H7 (cell line): ENCODE data around the gene MYO1B. TPM values are rescaled to one million over a fixed set of nuclear protein-coding genes. Genes with fewer than 3 reads are reported as not detected.
"Not testable (repeated sequence)": the region's sequence is repeated elsewhere in the genome, so short reads cannot be mapped to it uniquely, and the experiment has no call there.

ENCODE experiments used
- DNase-seq: peaks from one replicate; pipeline ENCODE4 v3.0.0; 2012
- H3K27me3 ChIP-seq: 2 replicates; pipeline ENCODE4 v1.6.0; 2011; ENCODE audit warnings: mild to moderate bottlenecking, low read length; ENCODE audit not compliant: control insufficient read depth, insufficient read depth
- H3K36me3 ChIP-seq: replicated peaks from 2 replicates; pipeline ENCODE4 v1.5.1; 2011; ENCODE audit warnings: low read length; ENCODE audit not compliant: control insufficient read depth, insufficient read depth
- H3K4me3 ChIP-seq: 2 replicates; pipeline ENCODE4 v1.5.1; 2011; ENCODE audit warnings: low read depth, mild to moderate bottlenecking, control low read depth, low read length, moderate library complexity; ENCODE audit not compliant: insufficient read depth
- total RNA-seq: library from RNA; depleted of rRNA; stranded (reverse); fragments of >200 nt; shearing (Covaris generic); gene quantifications from 2 replicates; pipeline ENCODE4 v1.2.3, GENCODE V29; 2014

MYO1B gene
- total RNA-seq, 1 experiment from 2014 or later, result 47.4 TPM

DNA sequence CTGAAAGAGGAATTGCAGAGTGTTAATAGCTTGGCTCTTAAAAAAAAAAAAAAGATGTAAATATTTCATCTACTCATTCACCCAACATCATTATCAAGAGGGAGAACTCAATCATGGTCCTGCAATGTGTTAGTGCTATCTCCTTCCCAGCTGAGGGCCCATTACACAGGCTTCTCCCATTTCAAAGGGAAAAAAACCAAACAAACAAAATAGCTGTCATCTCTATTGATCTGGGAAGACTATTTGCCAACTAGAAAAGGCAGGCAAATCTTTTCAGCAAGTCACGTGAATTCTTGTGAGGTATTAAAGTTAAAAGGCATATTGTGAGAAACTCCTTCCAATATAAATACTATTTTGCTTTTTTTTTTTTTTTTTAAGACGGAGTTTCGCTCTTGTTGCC is 194.3 kb downstream of the MYO1B start:
- Histone ChIP-seq H3K4me3 (no peak overlapping the region), H3K27me3 (no peaks in the 10 kb centered on the region), H3K36me3 (no peaks in the 10 kb centered on the region)
- no peak for DNase-seq

DNA sequence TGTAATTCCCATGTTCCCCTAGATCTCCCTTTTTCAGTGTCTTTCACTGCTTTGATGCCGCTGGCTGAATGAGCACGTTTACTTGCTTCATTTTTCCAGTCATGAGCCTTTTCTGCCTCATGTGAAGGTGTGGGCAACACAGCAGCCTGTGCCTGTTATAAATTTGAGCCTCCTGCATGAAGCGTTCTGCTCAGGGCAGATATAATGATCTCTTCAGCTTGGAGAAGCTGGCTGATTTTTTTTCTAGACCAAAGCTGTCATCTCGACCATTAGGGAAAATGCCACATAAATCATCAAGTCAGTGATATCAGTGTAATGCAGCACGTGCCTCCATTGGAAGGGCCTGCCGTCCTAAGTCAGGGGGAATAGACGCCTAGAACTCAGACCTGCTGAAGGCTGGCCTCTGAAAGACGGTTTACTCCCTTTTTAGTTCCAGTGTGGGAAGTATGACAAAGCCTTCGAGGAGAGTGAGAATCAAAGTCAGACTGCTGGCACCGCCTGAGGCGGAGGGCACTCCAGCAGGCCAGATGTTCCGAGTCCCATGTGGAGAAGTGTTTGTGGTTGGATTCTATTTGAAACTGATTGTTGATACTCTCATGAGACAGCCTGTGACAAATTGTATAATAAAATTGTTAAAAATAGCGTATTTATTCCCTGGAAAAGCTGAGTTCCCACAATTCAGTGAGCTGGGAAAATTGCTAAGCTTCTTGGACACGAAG is 196.5 kb downstream of the MYO1B start:
- Histone ChIP-seq H3K36me3 (no peaks in the 10 kb centered on the region), H3K27me3 (no peaks in the 10 kb centered on the region), H3K4me3 (no peak overlapping the region)
- no peak for DNase-seq

DNA sequence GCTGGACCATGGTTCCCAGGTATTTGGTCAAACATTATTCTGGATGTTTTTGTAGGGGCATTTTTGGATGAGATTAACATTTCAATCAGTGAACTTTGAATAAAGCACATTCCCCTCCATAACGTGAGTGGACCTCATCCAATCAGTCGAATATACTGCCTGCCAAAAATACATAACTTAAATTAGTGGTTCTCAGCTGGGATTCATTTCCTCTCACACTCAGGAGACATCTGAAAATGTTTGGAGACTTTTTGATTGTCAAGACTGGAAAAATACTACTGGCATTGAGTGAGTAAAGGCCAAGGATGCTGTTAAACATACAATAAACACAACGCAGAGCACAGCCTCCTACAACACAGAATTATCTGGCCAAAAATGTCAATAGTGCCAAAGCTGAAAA is 198.2 kb downstream of the MYO1B start:
- no peak for DNase-seq
- no peaks in the 10 kb centered on the region for H3K27me3 ChIP-seq
- no peak overlapping the region for H3K4me3 ChIP-seq
- H3K36me3 ChIP-seq, result no peaks in the 10 kb centered on the region

DNA sequence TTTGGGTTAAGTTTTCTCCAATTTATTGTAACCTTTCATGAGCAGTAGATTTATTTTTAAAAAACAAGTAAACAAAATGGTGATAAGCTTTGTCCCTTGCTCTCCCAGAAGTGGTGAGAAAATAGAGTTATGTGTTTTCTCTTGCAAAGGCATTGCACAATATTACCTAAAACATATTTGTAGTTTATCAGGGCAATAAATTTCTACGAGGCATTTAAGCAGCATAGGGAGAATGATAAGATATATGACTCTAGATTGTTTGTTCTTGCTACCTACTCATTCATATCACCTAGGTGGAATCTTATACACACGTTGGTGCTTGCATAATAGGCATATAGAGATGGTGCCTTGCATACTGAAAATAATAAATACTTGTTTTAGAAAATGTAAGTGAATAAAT is 201.7 kb downstream of the MYO1B start:
- DNase-seq, result no peak
- H3K36me3 ChIP-seq, result no peaks in the 10 kb centered on the region
- no peaks in the 10 kb centered on the region for H3K27me3 ChIP-seq
- no peak overlapping the region for H3K4me3 ChIP-seq

DNA sequence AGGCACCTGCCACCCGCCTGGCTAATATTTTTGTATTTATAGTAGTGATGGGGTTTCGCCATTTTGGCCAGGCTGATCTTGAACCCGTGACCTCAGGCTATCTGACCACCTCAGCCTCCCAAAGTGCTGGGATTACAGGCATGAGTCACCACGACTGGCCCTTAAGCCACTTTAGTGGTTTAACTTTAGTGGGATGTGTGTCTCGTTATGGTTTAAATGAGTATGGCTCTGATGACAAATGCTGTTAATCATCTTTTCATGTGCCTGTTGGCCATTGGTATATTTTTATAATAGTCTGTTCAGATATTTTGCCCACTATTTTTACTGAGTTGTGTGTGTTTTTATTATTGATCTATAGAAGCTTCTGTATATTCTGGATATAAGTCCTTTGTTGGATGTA is 205.9 kb downstream of the MYO1B start:
- H3K4me3 ChIP-seq, result no peak overlapping the region

DNA sequence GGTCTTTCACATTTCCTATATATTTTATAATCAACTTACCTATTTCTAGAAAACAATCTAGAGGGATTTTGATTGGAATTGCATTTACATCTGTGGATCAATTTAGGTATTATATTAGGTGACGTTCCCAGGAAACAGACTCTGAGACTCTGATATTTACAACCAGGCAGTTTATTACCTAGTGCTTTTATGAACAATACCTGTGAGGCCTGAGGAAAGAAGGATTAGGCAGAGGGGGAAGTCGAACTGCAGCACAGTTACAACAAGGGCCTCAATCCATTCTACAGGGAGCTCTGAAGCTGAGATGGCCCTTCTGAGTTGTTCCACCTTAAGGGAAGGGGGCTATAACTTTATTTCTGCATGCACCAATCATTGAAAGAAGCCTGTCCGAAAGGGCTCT is 206.9 kb downstream of the MYO1B start:
- H3K4me3 ChIP-seq, result no peak overlapping the region
- no peak for DNase-seq
- H3K36me3 ChIP-seq, result no peaks in the 10 kb centered on the region
- no peaks in the 10 kb centered on the region for H3K27me3 ChIP-seq

More for the DNA sequence above, 205.9 kb downstream of the MYO1B start:
- no peak for DNase-seq
- no peaks in the 10 kb centered on the region for H3K27me3 ChIP-seq
- H3K36me3 ChIP-seq, result no peaks in the 10 kb centered on the region

DNA sequence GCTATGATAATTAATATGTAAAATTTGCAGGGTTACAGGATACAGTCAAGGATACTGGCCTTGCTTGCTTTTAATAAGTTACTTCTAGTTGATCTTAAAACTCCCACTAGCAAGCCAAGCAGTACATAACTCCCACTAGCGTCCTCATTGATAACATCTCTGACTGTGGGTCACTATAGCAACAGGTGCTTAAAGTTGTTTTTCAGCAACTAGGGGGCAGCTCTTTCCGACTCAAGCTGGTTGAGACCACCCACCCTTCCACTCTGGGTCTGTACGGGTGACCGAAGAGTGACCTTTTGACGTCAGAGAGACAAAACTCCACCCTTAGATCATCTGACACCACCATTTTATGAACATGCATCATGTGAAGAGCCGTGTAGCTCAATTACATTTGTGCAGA is 208.6 kb downstream of the MYO1B start:
- no peak for DNase-seq
- Histone ChIP-seq H3K27me3 (no peaks in the 10 kb centered on the region), H3K36me3 (no peaks in the 10 kb centered on the region), H3K4me3 (no peak overlapping the region)

DNA sequence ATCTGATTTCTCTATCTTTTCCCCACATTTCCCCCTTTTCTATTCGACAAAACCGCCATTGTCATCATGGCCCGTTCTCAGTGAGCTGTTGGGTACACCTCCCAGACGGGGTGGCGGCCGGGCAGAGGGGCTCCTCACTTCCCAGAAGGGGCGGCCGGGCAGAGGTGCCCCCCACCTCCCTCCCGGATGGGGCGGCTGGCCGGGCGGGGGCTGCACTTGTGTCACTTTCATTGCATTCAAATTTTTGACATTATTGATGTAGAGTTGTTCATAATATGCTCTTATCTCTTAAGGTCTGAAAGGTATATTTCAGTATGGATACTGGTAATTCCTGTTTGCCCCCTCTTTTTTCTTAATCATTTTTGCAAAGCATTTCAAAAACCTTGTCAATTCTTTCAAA is 211.3 kb downstream of the MYO1B start:
- not testable (repeated sequence) for H3K4me3 ChIP-seq, H3K27me3 ChIP-seq, H3K36me3 ChIP-seq, DNase-seq

DNA sequence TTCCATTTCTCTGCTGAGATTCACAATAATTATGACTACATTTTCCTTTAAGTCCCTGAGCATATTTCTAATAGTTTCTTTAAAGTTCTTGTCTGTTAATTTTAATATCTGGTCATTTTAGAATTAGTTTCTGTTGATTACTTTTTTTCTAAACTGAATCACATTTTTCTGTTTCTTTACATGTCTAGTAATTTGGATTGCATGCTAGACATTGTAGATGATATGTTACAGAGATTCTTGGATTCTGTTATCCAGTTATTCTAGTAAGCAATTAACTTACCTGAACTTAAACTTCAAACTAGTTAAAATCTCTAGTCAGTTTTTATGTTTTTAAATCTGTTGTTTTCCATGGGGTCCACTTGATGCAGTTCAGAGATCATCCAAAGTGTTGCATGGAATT is 214.0 kb downstream of the MYO1B start:
- DNase-seq, result no peak
- no peaks in the 10 kb centered on the region for H3K27me3 ChIP-seq

DNA sequence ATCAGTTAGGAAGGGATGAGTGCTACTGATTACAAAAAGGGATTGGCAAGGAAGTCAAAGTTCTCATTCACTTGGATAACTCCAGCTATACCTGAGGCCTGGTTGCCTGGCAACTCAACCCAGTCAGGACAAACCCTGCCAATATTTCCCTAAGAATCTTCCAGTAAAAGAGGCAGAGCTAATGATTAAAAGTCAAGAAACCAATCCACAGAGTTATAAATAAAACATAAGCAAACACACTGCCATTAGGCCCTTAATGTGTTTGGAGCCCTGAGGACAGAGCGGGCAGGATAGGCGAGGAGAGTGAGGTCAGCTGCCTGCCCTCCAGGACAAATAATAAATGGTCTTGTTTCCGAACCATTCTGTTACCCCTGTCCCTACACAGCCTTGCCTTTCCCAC is 217.2 kb downstream of the MYO1B start:
- H3K4me3 ChIP-seq, result no peak overlapping the region
- no peak for DNase-seq
- H3K27me3 ChIP-seq, result no peaks in the 10 kb centered on the region
- H3K36me3 ChIP-seq, result no peaks in the 10 kb centered on the region

More for the DNA sequence above, 214.0 kb downstream of the MYO1B start:
- Histone ChIP-seq H3K36me3 (no peaks in the 10 kb centered on the region), H3K4me3 (no peak overlapping the region)

DNA sequence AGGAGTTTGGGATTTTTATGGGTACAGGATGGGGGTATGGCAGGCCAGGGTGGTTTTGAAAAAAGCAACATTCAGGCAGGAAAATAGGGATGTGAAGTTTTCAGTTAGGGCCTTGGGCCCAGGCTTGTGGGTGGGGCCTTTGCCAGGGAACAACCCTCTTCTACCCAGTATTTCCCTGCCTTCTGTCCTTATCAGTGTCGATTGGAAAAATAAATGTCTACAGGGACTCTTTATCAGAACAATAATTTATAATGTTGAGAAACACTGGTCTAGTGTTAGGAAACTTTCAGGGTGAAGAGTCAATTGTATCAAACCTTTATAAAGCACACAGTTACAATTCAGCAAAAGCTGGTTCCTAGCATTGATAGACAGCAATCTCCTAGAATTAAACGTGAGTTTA is 218.6 kb downstream of the MYO1B start:
- Histone ChIP-seq H3K36me3 (no peaks in the 10 kb centered on the region), H3K27me3 (no peaks in the 10 kb centered on the region), H3K4me3 (no peak overlapping the region)
- DNase-seq, result no peak

DNA sequence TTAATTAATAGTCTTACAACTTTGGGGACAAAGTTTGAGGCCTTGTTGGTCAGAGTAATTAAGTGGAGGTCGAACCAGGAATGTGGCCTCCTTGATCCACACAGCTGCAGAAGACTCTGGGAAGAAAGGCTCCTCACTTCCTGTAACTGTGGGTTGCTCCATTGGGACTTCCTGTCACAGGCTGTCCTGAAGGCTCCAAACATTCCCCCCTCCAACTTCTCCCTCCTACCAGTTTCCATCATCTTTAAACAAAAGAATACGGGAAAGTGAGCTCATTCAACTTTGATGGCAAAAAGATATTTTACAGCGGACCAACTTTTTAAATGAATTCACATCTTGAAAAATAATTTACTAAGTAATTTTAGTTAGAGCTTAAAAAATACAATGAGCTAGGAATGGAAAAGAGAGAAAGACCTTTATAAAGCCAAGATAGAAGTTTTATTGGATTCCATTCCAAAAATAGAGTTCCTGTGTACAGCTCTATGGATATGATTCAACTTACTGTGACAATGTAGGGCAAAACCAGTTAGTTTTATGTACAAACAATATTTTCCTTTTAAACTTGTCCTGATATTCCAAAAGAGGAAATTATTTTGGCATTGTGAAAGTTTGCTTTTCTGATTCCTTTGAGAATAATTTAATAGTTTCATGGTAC is 220.7 kb downstream of the MYO1B start:
- no peaks in the 10 kb centered on the region for H3K27me3 ChIP-seq

DNA sequence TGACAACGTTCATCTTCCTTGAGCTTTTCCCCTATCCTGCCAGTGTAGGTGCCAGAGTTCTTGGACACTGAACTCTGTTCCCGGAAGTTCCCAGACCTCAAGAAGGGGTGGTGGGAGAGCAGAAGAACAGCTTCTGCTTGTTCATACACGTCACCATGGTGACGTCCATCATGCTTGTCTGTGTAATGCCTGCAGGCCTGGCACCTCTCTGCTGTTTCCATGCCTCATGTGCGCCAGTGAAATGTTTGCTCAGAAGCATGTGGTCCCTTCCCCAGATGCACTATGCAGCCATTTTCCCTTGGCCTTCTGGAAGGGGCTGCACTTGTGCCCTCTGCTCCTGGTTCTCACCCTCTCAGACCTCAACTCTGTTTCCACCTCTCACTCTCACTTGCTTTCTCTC is 221.9 kb downstream of the MYO1B start:
- DNase-seq, result no peak

More for the DNA sequence above, 220.7 kb downstream of the MYO1B start:
- no peaks in the 10 kb centered on the region for H3K36me3 ChIP-seq
- H3K4me3 ChIP-seq, result no peak overlapping the region
- DNase-seq, result no peak

DNA sequence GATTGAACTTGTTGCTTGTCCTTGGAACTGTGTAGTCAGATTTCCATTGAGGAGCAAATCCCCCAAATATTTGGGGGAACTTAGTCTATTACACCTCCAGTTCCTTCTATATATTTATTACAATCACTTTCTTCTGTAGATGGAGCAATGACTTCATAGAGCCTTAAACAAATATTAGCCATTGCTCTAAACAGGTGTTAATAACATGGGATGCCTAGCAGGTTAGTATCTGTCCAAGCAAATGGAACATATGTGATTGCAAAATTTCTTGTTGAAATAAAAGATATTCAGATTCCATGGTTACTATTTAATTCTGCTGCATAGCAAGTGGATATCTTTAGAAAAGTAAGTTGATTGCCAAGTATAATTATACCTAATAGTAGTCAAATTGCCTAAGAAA is 225.1 kb downstream of the MYO1B start:
- Histone ChIP-seq H3K27me3 (no peaks in the 10 kb centered on the region), H3K36me3 (no peaks in the 10 kb centered on the region), H3K4me3 (no peak overlapping the region)
- DNase-seq, result no peak

More for the DNA sequence above, 221.9 kb downstream of the MYO1B start:
- Histone ChIP-seq H3K36me3 (no peaks in the 10 kb centered on the region), H3K4me3 (no peak overlapping the region), H3K27me3 (no peaks in the 10 kb centered on the region)

DNA sequence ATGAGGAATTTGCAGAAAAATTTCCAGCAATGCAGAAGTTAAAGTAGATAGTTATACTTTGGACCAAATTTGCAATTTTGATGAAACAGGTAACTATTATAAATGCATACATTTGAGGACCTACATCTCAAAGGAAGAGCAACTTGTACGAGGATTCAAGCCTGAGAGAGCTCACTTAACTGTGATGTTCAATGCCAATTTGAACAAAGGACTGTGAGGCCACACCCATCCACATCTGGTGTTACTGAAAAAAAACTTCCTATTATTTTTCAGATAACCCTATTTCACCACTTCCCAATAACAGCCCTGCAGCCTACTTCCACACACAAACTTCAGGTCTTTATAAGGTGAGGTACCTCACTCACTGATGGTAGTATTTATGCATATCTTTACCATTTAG is 229.3 kb downstream of the MYO1B start:
- DNase-seq, result no peak
- H3K27me3 ChIP-seq, result no peaks in the 10 kb centered on the region
- H3K4me3 ChIP-seq, result no peak overlapping the region
- no peaks in the 10 kb centered on the region for H3K36me3 ChIP-seq
